Measurements from ENCODE around the gene PRSS36.
"Not testable (repeated sequence)": the region's sequence is repeated elsewhere in the genome, so short reads cannot be mapped to it uniquely, and the experiment has no call there.

The PRSS36 gene

DNA sequence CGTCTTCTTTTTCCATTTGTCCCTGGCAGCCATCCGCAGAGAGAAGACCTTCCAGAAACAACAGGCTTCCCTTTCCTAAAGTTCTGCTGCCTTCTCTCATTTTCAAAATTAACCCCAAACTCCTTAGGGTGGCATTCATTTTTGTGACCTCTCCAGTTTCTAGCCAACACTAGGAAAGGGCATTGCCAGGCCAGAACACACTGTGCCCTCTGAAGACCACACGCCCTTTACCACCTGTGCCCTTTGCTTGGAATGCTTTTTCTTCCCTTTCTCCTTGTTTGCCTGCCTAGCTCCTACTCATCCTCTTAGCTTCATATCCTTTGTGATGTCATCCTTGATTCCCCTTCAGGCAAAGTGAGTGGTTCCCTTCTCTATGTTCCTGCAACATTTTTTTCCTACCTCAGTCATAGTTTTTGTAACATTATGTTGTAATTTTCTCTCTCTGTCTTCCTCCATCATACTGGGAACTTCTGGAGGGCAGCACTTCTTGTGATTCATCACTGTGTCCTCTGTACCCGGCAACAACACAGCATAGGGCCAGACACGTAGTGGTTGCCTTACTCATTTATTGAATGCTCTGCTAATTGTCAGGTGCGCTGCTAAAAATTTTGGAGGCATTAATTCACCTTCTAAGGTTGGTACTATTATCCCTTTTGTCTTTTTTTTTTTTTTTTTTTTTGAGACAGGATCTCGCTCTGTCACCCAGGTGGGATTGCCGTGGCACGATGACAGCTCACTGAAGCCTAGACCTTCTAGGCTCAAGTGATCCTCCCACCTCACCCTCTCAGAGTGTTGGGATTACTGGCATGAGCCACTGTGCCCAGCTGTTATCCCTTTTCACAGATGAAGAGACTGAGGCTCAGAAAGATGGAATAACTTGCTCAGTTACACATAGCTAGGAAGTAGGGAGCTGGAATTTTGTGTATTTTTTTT lies 31.4 kb downstream of the PRSS36 start:
- no peak for DNase-seq

DNA sequence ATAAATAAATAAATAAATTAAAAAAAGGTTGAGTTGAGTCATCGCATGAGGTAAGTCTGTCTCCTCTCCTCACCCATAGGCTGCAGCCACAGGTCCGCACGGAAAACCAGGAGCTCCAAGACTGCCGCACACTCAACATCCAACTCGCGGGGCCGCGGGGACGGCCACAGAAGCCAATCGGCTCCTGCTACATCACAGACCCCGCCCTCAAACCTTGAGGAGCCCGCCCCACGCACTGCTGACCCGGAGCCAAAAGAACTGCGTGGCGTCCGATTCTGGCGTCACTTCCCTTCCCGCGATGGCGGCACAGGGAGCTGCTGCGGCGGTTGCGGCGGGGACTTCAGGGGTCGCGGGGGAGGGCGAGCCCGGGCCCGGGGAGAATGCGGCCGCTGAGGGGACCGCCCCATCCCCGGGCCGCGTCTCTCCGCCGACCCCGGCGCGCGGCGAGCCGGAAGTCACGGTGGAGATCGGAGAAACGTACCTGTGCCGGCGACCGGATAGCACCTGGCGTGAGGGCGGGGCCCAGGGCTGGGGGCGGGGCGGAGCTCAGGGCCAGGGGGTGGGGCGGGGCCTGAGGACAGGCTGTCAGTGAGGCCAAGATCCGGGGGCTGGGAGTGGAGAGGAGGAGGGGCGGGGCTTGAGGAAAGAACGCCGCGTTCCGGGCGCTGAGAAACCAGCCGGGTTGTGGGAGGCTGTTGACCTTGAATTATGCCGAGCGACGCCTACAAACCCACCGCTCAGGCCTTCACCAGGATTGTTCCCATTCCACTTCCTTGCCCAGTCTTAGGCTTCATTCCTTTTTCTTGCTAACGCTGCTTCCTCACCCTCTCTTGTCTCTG lies 32.3 kb downstream of the PRSS36 start, which contains the start of gene KAT8:
Gene KAT8, plus strand, starts transcription at position 281 of the 839 bp plus-strand sequence. Its CDS starts 18 bp downstream, at position 299.
- DNase-seq = peak; percentile 98

DNA sequence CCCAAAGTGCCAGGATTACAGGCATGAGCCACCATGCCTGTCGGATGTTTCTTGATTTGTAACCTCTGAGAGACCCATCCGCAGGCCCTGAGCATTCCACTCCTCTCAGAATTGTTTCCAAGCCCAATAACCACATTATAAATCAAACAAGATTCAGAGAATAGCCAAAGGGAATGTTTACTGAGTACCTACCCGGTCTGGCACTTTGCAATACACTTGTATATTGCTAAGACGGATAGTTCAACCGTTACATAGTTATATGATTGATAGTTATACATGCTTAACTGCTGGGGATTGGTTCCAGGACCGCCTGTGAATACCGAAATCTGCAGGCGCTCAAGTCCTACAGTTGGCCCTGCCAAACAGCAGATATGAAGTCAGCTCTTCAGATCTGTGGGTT lies 35.4 kb downstream of the PRSS36 start:
- no peak for DNase-seq

DNA sequence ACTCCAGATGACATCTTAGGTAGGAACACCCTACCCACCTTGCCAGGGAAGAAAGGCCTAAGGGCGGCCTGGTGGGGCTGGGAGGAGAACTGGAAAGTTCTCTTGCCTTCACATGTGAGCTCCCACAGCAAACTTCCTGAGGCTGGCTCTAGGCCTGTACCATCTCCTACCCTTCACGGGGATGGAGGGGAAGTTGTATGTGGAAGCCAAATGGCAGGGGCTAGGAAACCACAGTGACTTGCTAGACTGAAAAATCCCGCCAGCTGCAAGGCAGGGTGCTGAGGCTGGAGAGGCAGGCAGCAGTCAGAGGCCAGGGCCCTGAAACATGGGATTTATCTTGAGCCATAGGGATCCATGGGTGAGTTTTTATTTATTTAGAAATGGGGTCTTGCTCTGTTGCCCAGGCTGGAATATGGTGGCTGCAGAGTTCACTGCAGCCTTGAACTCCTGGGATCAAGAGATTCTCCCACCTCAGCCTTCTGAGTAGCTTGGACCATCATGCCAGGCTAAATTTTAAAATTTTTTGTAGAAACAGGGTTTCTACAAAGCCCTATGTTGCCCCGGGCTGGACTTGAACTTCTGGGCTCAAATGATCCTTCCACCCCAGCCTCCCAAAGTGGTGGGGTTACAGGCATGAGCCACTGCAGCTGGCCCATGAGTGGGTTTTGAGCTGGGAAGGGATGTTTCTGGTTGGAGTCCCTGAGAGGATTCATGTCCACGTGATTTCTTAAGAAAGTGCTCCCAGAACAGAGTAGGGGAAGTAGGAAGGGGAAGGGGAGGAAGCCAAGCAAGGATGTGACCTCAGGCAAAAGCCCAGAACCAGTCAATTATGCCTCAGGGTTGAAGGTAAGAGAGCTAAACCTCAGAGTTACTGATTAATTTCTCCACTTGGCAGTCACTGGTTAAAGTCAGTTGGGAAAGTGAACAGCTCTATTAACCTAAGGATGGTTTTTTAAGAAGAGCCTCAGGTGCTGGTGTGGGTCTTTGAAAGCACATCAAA lies 36.4 kb downstream of the PRSS36 start:
- DNase-seq = no peak

DNA sequence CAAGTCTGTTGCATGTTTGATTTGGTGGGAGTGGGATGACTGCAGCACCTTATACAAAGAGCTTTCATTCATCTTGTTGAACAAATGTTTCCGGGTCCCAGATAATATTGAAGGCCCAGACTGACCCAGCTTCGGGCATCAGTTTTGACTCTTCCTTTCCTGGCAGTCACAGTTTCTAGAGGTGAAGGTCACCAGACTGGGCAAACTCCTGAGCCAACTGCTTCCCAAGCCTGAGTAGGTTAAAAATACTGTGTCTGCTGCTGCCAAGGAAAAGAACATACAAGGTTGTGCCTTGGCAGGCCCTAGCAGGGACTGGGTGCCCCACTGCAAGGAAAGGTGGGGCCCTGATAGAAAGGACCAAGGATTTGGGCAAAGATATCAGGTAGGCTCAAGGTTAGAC lies 37.2 kb downstream of the PRSS36 start:
- no peak for DNase-seq

DNA sequence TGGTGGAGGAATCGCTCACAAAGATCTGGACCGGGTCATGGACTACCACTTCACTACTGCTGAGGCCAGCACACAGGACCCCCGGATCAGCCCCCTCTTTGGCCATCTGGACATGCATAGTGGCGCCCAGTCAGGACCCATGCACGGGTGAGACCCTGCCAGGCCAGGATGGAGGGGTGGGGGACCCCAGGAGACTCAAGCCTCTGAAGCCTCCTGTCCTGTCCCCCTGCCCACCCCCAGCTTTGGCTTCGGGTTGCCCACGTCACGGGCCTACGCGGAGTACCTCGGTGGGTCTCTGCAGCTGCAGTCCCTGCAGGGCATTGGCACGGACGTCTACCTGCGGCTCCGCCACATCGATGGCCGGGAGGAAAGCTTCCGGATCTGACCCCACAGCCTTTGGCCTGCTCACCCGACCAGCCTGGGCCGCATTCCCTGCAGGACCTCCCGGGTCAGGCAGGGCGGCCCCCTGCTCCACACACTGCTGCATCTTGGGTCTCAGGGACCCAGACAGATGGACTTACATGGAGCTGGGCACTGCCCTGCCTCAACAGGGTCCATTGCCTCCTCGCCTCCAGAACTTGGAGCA lies 37.9 kb downstream of the PRSS36 start:
- no peak for DNase-seq

DNA sequence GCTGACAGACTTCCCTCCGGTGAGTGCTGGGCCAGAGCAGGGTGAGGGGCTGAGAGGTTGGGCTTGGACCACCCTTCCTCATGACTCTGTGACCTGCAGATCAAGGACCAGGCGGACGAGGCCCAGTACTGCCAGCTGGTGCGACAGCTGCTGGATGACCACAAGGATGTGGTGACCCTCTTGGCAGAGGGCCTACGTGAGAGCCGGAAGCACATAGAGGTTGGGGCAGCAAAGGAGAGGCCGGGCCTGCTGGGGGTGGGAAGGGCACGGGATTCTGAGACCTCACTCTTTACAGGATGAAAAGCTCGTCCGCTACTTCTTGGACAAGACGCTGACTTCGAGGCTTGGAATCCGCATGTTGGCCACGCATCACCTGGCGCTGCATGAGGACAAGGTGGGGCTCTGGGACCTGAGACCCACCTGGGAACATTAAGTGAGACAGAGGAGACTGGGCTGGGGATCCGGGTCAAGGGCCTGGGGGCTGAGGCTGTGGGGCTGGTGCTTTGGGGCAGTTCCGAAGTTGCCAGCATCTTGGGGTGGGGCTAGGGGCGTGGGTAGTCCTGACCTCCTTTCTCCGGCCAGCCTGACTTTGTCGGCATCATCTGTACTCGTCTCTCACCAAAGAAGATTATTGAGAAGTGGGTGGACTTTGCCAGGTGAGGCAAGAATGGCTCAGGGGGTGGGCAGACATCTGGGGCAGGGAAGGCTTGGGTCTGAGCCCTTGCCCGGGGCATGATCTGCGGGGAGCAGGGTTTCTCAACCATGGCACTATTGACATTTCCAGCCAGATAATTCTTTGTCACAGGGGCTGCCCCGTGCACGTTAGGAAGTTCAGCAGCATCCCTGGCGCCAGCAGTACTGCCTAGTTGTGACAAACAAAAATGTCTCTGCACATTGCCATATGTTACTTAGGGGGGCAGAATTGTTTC lies 39.5 kb downstream of the PRSS36 start:
- no peak for DNase-seq

DNA sequence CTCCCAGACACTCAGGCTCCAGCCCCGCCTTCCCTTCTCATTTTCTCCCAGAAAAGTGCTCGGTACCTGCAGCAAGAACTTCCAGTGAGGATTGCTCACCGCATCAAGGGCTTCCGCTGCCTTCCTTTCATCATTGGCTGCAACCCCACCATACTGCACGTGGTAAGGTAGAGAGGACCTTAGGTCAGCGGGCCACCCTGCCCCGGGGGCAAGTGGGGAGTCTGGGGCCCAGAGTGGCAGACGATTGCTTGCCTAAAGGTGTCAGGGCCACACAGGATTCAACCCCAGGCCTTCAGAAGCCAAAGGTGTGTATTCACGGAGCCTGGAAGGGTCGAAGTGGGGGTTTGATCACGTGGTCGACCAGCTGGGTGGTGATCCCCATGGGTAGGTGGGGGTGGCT lies 40.2 kb downstream of the PRSS36 start:
- DNase-seq = no peak

DNA sequence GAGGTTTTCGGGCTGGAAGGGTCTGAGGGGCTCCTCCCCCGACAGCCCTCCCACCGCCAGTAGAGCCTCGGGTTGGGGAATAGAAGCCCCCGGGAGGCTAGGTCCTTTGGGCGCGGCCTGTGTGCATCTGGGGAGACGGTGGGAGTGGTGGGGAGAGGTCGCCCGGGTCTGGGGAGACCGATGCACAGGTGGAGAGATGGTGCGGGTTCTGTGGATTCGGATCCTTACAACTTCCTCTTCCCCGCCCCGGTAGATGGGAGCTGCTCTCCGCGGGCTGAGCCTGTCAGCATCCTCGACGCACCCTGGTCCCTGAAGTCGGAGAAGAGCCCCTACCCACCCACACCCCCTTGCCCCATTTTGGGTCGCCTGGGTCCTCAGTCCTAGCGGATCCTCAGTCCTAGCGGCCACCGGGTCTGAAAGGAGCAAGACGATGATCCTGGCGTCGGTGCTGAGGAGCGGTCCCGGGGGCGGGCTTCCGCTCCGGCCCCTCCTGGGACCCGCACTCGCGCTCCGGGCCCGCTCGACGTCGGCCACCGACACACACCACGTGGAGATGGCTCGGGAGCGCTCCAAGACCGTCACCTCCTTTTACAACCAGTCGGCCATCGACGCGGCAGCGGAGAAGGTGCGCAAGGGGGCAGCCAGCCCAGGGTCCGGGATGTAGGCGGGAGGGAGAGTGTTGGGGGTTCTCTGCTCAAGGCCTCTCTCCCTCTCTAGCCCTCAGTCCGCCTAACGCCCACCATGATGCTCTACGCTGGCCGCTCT lies 40.9 kb downstream of the PRSS36 start:
- DNase-seq = no peak

DNA sequence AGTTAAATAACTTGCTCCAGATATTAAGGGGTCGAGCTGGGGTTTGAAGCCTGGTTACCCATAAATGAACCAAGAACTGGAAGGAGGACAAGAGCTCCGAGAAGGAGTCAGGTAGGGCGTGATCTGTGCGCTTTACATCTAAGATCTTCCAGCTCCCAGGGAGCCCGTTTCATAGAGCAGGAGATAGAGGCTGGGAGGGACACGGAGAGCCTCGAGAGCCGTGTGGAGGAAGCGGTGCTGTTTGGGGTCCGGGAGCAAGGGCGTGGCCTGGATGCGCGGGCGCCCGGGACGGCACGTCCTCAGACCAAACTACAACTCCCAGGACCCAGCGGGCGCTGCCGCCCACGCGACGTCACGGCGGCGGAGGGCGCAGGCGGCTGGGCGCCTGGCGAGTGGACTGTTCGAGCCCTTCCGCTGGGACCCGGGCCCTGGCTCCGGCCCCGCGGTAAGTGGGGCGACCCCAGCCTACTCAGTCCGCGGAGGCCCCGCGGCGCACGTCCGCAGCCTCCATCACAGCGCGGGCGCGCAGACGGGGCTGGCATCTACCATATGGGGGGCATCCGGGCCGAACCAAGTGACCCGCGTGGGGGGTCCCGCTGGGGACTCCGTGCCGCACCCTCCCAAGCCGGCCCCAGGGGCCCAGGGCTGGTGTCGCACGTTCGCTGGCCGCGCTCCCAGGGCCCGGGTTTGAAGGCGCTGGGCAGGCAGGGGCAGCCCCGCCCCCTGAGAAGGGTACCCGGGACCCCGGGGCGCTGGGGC lies 41.7 kb downstream of the PRSS36 start, which contains the start of gene BCKDK:
Gene BCKDK, plus strand, starts transcription at position 352 of the 759 bp plus-strand sequence. CDS start 838 bp downstream, outside the sequence.
- DNase-seq = peak; percentile 73

DNA sequence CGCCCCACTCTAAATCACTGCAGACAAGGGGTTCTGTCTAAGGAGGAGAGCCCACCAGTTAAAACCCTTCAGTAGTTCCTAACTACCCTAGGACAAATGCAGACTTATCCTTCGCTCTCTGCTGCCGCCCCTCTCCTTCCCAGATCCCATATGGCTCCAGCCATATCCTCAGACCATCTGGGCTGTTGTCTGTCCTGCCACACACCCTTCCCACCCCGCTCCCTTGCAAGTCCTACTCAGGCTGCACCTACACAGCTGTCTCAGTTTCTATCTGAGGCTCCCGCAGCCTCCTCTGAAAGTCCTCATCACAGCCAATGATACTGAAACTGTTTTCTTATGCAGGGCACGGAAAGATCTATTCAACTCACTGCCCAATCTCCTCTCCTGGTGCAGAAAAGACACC lies 42.4 kb downstream of the PRSS36 start:
- DNase-seq = no peak

DNA sequence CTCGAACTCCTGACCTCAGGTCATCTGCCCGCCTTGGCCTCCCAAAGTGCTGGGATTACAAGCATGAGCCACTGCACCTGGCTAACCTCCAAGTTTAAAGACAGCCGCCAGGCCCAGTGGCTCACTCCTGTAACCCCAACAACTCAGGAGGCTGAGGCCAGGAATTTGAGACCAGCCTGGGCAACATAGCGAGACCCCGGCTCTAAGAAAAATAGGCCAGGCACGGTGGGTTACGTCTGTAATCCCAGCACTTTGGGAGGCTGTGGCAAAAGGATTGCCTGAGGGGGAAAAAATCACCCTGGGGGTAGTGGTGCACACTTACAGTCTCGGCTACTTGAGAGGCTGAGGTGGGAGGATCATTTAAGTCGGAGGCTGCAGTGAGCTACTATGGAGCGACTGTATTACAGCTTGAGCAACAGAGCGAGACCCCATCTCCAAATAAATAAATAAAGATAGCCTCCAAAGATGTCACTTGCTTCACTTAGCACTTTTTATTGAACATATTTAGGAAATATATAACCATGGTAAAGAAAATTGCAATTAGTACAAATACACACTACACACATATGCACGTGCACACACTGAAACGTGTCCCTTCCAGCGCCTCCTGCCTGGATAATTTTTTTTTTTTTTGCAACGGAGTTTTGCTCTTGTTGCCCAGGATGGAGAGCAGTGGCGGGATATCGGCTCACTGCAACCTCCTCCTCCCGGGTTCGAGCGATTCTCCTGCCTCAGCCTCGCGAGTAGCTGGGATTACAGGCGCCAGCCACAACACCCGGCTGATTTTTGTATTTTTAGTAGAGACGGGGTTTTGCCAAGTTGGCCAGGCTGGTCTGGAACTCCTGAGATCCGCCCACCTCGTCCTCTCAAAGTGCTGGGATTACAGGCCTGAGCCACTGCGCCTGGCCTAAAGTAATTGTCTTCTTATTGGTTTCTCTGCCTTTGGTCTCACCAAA lies 43.1 kb downstream of the PRSS36 start:
- no peak for DNase-seq

DNA sequence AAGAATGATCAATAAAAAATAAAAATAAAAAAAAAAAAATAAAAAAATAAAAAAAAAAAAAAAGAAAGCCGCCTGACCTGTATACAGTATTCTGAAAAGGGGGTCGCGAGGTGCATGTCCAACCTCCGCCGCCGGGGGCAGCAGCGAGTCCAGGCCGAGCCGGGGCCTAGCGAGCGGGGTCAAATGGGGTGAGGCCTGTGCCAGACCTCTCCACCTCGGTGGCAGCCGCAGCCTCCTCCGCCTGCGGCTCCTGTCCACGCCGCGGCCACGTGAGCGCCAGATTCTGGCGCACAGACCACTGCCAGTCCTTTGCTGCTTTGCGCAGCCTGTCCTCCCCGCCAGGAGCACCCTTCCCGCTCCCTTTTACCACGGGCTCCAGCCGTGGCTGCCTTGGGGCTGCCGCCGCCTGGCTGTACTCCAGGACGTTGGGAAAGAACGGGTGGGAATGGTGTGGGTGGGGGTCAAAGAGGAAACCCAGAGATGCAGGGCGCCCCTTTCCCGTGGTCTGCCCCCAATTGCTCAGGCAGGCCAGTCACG lies 44.1 kb downstream of the PRSS36 start:
- DNase-seq = peak; percentile 80

DNA sequence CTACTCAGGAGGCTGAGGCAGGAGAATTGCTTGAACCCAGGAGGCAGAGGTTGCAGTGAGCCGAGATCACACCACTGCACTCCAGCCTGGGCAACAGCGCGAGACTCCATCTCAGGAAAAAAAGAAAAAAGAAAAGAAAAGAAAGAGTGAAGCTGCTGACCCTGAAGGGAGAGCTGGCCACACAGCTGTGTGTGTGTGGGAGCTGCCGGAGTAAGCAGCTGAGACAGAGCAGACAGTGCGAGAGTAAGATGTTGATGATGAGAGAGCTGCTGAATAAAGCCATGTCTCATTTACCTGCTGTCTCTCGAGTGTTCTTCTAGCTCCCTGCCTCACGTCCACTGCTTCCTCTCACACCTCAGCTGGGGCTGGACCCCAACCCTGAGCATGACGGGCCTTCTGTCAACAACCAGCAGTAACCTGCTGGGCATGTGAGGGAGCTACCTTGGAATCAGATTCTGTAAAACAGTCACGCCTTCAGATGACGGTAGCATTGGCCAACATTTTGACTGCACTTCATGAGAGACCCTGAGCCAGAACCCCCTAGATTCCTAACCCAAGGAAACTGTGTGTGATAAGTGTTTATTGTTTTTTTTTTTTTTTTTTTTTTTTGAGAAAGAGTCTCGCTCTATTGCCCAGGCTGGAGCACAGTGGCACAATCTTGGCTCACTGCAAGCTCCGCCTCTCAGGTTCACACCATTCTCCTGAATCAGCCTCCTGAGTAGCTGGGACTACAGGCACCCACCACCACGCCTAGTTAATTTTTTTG lies 48.8 kb downstream of the PRSS36 start:
- DNase-seq = not testable (repeated sequence)

DNA sequence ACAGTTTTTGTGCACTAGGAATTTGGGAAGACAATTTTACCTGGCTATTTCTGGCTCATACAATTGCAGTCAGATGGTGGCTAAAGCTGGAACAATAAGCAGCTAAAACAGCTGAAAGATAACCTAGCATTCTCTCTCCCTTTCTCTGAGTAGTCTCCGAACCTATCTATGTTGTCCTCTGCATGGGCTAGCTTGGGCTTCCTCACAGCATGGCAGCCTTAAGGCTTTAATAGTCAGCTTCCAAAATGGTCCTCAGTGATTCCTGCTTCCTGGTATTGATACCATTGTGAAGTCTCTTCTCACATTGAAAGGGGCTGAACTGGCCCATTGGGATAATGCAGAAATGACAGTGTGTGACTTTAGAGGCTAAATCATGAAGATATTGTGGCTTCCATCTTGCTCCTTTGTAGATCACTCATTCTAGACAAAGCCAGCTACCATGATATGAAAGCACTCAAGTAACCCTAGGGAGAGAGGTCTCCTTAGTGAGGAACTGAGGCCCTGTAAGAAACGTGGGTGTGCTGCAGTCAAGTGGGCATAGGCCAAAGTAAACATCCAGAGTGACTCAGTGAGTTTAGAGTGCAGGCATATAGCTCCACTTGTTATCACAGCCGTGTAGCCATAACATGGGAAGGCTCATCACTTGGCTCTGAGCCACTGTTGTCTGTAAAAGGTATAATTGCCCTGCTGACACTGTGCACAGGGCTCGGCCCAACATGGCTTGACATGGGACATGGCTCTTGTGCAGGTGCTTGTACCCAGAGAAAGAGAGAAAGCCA lies 49.8 kb downstream of the PRSS36 start:
- DNase-seq = no peak

All from CD4-positive, alpha-beta T cell treated with Interleukin-6 for 4 hours (primary cell).